ENCODE data around the gene GALNT17.

Gene GALNT17

GRCh38 chr7:71132127-71132376 is at the start of gene GALNT17:
TSS of gene GALNT17 (plus strand) at chr7:71132144.
- no peak for DNase-seq (ENCODE audit: low read depth in 2 of 2)

GRCh38 chr7:71095266-71095860 is 36.6 kb upstream of the GALNT17 start:
- no peak for DNase-seq (ENCODE audit: low read depth in 2 of 2)

GRCh38 chr7:71096351-71096750 is 35.6 kb upstream of the GALNT17 start:
- DNase-seq (ENCODE audit: low read depth in 2 of 2) = no peak

- no peak for DNase-seq (ENCODE audit: low read depth in 2 of 2)
These were observed 25.7 kb upstream of the GALNT17 start for GRCh38 chr7:71106226-71106625.

- no peak for DNase-seq (ENCODE audit: low read depth in 2 of 2)
These were observed 19.5 kb upstream of the GALNT17 start for GRCh38 chr7:71112436-71112835.

- no peak for DNase-seq (ENCODE audit: low read depth in 2 of 2)
These were observed 11.8 kb upstream of the GALNT17 start for GRCh38 chr7:71120096-71120495.

- DNase-seq (ENCODE audit: low read depth in 2 of 2) = no peak
These were observed 2.8 kb upstream of the GALNT17 start for GRCh38 chr7:71129126-71129525.

GRCh38 chr7:71130031-71130679 is 1.8 kb upstream of the GALNT17 start:
- DNase-seq (ENCODE audit: low read depth in 2 of 2) = no peak

- no peak for DNase-seq (ENCODE audit: low read depth in 2 of 2)
These were observed 453 bp upstream of the GALNT17 start for GRCh38 chr7:71131256-71132126.

GRCh38 chr7:71132377-71133231 is 660 bp downstream of the GALNT17 start:
- DNase-seq (ENCODE audit: low read depth in 2 of 2) = no peak

- DNase-seq (ENCODE audit: low read depth in 2 of 2) = no peak
These were observed 1.3 kb downstream of the GALNT17 start for GRCh38 chr7:71133232-71133622.

GRCh38 chr7:71133856-71134255 is 1.9 kb downstream of the GALNT17 start:
- DNase-seq (ENCODE audit: low read depth in 2 of 2) = no peak

GRCh38 chr7:71135116-71135515 is 3.2 kb downstream of the GALNT17 start:
- DNase-seq (ENCODE audit: low read depth in 2 of 2) = no peak

GRCh38 chr7:71135663-71136062 is 3.7 kb downstream of the GALNT17 start:
- DNase-seq (ENCODE audit: low read depth in 2 of 2) = no peak

GRCh38 chr7:71137479-71137878 is 5.5 kb downstream of the GALNT17 start:
- no peak for DNase-seq (ENCODE audit: low read depth in 2 of 2)

- no peak for DNase-seq (ENCODE audit: low read depth in 2 of 2)
These were observed 8.3 kb downstream of the GALNT17 start for GRCh38 chr7:71140264-71140663.

GRCh38 chr7:71144963-71145362 is 13.0 kb downstream of the GALNT17 start:
- DNase-seq (ENCODE audit: low read depth in 2 of 2) = no peak

- DNase-seq (ENCODE audit: low read depth in 2 of 2) = no peak
These were observed 14.3 kb downstream of the GALNT17 start for GRCh38 chr7:71145906-71146901.

GRCh38 chr7:71148098-71148497 is 16.2 kb downstream of the GALNT17 start:
- no peak for DNase-seq (ENCODE audit: low read depth in 2 of 2)

- no peak for DNase-seq (ENCODE audit: low read depth in 2 of 2)
These were observed 23.3 kb downstream of the GALNT17 start for GRCh38 chr7:71155236-71155635.

- DNase-seq (ENCODE audit: low read depth in 2 of 2) = no peak
These were observed 25.8 kb downstream of the GALNT17 start for GRCh38 chr7:71157757-71158156.
